ENCODE measurements around the gene GARNL3. TPM values are rescaled to one million over a fixed set of nuclear protein-coding genes. Genes with fewer than 3 reads are reported as not detected.

GARNL3 gene
- total RNA-seq, 1 donor = 5.8 TPM

GRCh38 chr9:127262602-127263001 is 2.0 kb upstream of the GARNL3 start:
- no peak overlapping the region for H2AFZ ChIP-seq (ENCODE audit: low read length)
- no peaks in the 10 kb centered on the region for H3K27me3 ChIP-seq (ENCODE audit: insufficient read depth, low read length)
- no peaks in the 10 kb centered on the region for H3K4me1 ChIP-seq (ENCODE audit: insufficient read depth, low read length)
- no peak for DNase-seq (ENCODE audit: insufficient read length, low spot score, missing footprints)
- no peaks in the 10 kb centered on the region for H4K20me1 ChIP-seq (ENCODE audit: insufficient read depth, low read length)
- no peak overlapping the region for H3K4me2 ChIP-seq (ENCODE audit: insufficient read depth, low read length)
- no peak for TF ChIP-seq CTCF (IDR thresholded peaks at IDR 0.05; ENCODE audit: extremely low read depth, low read depth, low read length)
- H3K79me2 ChIP-seq (ENCODE audit: insufficient read depth, low read length) = no peaks in the 10 kb centered on the region
- H3K27ac ChIP-seq (ENCODE audit: low read depth, low read length) = no peak overlapping the region
- H3K4me3 ChIP-seq (ENCODE audit: insufficient read depth, low read length) = no peak overlapping the region
- no peaks in the 10 kb centered on the region for H3K9me3 ChIP-seq (ENCODE audit: low read depth, low read length)
- no peaks in the 10 kb centered on the region for H3K36me3 ChIP-seq (ENCODE audit: insufficient read depth, low read length)

GRCh38 chr9:127263237-127263636 is 1.3 kb upstream of the GARNL3 start:
- no peak for TF ChIP-seq CTCF (IDR thresholded peaks at IDR 0.05; ENCODE audit: extremely low read depth, low read depth, low read length)
- H3K9me3 ChIP-seq (ENCODE audit: low read depth, low read length) = no peaks in the 10 kb centered on the region
- no peak for DNase-seq (ENCODE audit: insufficient read length, low spot score, missing footprints)
- H3K4me3 ChIP-seq (ENCODE audit: insufficient read depth, low read length) = no peak overlapping the region
- H2AFZ ChIP-seq (ENCODE audit: low read length) = no peak overlapping the region
- no peaks in the 10 kb centered on the region for H3K27me3 ChIP-seq (ENCODE audit: insufficient read depth, low read length)
- H3K4me1 ChIP-seq (ENCODE audit: insufficient read depth, low read length) = no peaks in the 10 kb centered on the region
- H3K4me2 ChIP-seq (ENCODE audit: insufficient read depth, low read length) = no peak overlapping the region
- H3K27ac ChIP-seq (ENCODE audit: low read depth, low read length) = no peak overlapping the region
- no peaks in the 10 kb centered on the region for H4K20me1 ChIP-seq (ENCODE audit: insufficient read depth, low read length)
- H3K79me2 ChIP-seq (ENCODE audit: insufficient read depth, low read length) = no peaks in the 10 kb centered on the region
- no peaks in the 10 kb centered on the region for H3K36me3 ChIP-seq (ENCODE audit: insufficient read depth, low read length)

GRCh38 chr9:127263664-127264063 is 910 bp upstream of the GARNL3 start:
- Histone ChIP-seq H3K36me3 (ENCODE audit: insufficient read depth, low read length) (no peaks in the 10 kb centered on the region), H3K79me2 (ENCODE audit: insufficient read depth, low read length) (no peaks in the 10 kb centered on the region), H3K27me3 (ENCODE audit: insufficient read depth, low read length) (no peaks in the 10 kb centered on the region), H3K9me3 (ENCODE audit: low read depth, low read length) (no peaks in the 10 kb centered on the region), H3K27ac (ENCODE audit: low read depth, low read length) (no peak overlapping the region), H3K4me1 (ENCODE audit: insufficient read depth, low read length) (no peaks in the 10 kb centered on the region), H3K4me3 (ENCODE audit: insufficient read depth, low read length) (no peak overlapping the region), H4K20me1 (ENCODE audit: insufficient read depth, low read length) (no peaks in the 10 kb centered on the region), H3K4me2 (ENCODE audit: insufficient read depth, low read length) (no peak overlapping the region), H2AFZ (ENCODE audit: low read length) (no peak overlapping the region)
- TF ChIP-seq CTCF (IDR thresholded peaks at IDR 0.05; ENCODE audit: extremely low read depth, low read depth, low read length) = no peak
- DNase-seq (ENCODE audit: insufficient read length, low spot score, missing footprints) = no peak

DNA sequence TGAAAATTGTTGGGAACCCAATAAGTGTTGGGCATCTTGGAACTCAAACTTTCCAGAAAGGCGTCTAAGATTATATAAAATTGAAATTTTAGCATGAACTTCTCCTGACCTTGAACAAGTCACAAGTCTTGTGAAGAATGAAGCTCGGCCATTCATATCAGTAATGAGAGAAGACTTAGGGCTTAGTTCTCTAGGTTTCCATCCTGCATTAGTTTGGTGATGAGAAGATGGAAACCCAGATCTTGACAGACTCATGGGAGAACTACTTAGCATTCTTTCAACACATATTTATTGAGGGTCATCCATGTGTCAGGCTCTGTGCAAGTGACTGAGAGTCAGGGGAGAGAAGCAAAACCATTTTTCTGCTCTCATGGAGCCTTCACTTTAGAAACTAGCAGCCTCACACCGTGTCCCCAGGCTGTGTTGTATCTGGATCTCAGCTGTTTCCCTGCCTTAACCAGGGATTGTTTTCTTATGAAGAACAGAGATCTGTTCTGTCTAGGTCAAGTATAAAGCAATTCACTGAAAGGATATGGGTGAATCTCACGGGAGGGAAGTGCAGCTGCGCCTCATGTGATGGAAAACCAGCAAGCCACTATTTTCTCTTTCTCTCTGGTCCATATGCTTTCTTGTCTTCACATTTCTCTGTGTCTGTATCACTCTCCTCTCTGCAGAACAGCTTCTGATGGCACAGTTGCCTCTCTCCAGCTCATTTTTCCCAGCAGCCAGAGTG is 3.4 kb downstream of the GARNL3 start:
- H3K4me2 ChIP-seq (ENCODE audit: insufficient read depth, low read length) = no peak overlapping the region
- H3K27me3 ChIP-seq (ENCODE audit: insufficient read depth, low read length) = peaks cover 2% of the 10 kb centered on the region
- no peaks in the 10 kb centered on the region for H3K9me3 ChIP-seq (ENCODE audit: low read depth, low read length)
- no peaks in the 10 kb centered on the region for H4K20me1 ChIP-seq (ENCODE audit: insufficient read depth, low read length)
- no peak for TF ChIP-seq CTCF (IDR thresholded peaks at IDR 0.05; ENCODE audit: extremely low read depth, low read depth, low read length)
- H3K27ac ChIP-seq (ENCODE audit: low read depth, low read length) = no peak overlapping the region
- no peak overlapping the region for H3K4me3 ChIP-seq (ENCODE audit: insufficient read depth, low read length)
- no peak for DNase-seq (ENCODE audit: insufficient read length, low spot score, missing footprints)
- H3K4me1 ChIP-seq (ENCODE audit: insufficient read depth, low read length) = no peaks in the 10 kb centered on the region
- H3K79me2 ChIP-seq (ENCODE audit: insufficient read depth, low read length) = no peaks in the 10 kb centered on the region
- peak overlapping the region; percentile 6 for H2AFZ ChIP-seq (ENCODE audit: low read length)
- H3K36me3 ChIP-seq (ENCODE audit: insufficient read depth, low read length) = no peaks in the 10 kb centered on the region

Measured in osteoblast (primary cell).